ENCODE data around the gene NCAM2.

The NCAM2 gene

DNA sequence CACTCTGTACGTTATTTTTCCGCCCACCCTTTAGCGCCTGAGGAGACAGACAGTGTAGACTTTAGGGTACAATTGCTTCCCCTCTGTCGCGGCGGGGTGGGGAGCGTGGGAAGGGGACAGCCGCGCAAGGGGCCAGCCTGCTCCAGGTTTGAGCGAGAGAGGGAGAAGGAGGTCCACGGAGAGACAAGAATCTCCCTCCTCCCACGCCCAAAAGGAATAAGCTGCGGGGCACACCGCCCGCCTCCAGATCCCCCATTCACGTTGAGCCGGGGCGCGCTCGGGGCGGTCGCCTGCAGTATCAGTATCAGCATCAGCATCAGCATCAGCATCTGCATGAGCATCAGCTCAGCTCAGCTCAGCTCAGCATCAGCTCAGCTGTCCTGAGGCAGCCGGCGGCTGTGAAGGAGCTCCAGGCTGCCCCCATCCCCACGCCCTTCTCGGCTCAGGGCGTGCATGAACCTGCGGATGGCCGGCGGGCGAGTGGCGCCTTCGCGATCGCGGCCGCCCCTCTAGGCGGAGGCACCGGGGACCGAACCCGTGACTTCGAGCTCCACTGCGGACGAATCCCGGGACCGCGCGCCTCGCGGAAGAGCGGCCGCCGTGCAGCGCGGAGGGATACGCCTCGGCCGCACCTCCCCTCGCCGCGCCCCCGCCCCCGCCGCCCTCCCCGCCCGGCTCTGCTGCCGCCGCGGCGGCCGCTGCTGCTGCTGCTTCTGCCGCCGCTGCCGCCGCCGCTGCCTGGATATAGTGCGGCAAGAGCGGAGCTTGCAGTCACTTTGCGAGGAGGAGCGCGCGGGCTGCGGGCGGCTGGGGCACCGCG is at the start of gene NCAM2:
TSS of gene NCAM2 (plus strand) at position 774 of the 820 bp plus-strand sequence.
- peak; percentile 42 for DNase-seq

DNA sequence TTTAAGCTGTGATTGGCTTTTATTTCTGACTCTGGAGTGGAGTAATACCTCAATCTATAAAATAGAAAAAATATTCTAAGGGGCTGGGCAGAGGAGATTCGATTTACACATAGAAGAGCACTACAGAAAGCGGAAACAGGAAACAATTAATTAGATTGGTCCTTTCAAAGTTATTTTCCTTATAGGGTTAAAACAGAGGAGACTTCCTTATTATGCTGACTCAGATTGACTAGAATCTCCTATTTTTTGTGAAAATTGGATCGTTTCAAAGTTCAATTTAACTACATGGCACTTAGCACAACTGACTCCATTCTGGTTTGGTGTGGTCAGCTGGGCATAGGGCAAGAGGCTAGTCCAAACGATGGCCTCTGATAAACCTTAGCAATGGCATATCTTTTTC is 48.3 kb upstream of the NCAM2 start:
- DNase-seq, result no peak

DNA sequence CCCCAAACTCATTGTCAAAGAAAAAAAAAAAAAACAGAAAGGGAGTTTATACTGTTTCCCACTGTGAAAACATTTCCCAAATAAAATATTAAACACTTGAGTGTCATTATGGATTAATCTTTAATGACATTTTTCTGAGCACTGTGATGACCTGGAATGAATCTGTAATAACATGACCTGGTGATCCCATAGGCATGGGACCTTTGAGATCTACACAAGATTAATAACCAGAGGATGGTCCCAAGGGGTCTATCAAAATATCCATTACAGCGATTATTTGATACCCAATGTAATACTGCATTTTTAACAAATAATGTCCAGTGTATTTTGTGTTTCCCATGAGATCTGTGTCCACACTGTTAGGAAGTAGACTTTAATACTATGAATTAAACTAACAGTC is 32.4 kb upstream of the NCAM2 start:
- DNase-seq, result no peak

DNA sequence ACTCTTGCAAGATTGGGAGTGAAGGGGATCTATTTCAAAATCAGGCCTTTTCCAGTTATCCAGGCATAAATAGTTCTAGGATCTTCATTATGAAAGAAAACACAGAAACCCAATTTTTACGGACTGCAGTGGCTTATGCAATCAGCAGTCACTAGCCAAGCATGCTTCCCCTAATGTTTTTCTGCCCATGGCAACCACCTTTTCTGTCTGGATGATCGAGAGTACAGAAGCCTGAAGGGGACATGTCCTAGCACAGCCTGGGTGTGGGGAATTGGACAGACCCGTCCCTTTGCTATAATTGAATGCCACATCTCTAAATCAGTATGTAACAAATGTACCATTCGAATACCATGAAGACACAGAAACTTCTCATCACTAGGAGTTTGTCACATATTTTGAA is 29.8 kb upstream of the NCAM2 start:
- DNase-seq, result no peak

DNA sequence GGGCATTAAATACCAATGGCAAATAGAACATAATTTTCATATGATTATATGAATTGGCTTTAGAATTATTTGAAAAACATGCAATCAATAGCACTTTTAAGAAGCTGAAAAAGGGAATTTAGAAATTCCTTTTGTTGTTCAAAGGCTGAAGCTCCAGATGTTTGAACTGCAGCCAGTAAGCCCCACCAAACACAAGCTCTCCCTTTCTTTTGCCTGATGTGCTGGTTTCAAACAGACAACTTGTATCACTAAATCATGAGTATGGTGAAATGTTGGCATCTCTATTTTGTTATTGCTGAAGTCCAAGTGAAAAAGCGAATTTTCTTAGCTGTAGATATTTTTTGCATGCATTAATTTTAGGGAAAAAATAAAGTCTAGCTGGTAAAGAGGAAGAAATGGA is 27.5 kb upstream of the NCAM2 start:
- no peak for DNase-seq

DNA sequence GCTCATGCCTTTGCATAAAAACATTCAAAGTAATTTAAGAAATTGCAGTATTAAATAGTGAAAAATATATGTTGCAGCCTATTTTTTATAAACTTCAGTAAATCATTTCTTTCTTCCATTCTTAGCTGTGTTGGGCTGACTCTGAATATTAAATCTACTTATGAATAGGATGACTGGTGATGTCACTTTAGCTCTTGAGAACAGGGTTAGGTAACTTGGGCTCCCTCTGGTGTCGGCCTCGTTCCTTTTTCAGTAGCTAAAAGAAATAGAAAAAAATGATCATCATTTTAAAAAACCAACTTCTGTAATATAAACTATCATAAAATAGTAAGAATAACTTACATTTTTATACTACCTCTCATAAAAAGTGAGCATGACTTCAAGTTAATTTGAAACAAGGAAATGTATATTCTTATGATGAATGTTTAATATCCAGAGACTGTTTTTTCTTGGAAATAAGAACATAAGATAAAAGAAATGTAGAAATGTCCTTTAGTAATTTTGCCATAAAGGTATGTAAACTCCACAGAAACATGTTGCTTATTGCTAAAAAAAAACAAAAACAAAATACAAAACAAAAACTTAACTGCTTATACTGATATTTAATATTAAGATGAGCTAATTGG is 26.8 kb upstream of the NCAM2 start:
- DNase-seq, result no peak

DNA sequence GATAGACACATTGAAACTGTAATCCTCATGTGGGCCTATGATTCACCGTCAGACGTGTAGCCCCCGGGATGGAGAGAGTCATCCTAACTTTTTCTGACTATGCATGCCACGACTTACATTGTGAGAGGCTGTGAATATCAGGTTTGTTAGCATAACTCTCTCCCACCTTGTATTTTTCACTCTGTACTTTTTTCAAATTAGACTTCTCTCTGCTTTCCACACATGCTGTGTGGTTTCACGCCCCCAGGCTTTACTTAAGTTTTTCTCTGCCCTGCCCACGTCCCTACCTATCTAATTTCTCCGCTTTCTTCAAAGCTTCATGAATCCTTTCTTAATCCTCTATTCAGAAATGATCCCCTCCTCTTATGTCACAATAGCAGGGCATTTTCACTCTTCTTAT is 3.4 kb upstream of the NCAM2 start:
- DNase-seq, result no peak

DNA sequence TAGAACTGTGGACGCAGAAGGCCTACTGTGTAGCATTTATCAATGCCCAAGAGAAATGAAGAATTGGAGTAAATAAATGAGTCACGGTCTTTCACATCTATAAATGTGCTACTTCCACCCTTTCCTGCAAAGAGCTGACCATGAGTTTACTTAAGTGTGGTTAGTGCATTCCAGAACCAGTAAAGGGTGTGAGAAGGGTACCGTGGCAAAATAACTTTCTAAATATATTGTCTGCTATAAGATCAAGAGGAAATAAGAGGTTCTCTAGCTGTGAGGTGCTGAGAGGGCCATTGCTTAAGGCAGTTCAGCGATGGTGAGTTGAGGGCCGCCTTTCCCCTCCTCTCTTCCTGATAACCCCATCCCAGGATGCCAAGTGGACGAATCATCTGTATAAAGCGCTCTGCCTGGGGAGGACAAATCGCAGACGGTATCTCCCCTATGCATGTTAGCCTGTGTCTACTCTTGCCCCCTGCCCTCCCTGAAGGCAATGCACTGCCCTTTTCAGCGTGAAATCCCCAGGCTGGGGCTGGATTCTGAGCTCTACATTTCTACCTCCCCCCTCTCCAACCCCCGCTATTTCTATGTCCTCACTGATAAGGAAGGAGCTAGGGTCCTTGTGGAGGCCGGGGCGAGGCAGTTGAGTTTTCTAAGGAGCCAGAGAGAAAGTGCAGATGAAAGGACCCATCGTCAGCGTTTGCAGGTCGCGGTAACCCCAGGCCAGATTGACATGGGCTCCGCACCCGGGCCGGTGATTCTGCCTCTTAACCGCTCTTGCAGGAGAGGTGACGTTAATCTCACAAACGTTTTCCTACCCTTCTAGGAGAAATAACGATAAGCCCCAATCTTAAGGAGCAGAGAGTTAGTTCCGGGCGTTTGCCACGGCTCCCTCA is 1.5 kb upstream of the NCAM2 start:
- no peak for DNase-seq

DNA sequence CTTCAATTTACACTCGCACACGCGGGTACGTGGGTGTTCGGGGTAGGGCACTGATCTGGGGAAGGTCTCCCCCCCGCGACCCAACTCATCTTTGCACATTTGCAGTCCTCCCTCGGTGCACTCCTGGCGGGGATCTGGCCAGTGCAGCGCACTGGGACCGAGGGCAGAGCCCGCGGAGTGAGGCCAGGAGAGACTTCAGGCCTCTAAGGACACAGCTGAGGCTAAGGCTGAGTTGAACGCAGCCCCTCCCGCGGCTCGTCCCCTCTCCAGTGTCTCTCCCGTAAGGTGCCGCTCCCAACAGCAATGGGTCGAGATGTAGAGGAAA is 936 bp upstream of the NCAM2 start:
- DNase-seq, result no peak

DNA sequence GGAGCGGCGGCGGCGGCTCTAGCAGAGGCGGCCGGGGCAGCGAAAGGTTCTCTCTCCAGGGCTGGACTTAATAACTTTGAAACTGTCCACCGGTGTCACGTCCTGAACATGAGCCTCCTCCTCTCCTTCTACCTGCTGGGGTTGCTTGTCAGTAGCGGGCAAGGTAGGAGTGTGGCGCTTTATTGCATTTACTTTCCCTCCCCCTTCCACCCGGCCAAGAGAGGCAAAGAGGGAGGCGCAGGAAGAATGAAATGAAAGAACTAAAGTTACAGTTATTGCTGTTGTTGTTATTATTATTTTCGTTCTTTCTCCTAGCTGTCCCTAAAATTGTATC is 214 bp downstream of the NCAM2 start:
- DNase-seq, result no peak

DNA sequence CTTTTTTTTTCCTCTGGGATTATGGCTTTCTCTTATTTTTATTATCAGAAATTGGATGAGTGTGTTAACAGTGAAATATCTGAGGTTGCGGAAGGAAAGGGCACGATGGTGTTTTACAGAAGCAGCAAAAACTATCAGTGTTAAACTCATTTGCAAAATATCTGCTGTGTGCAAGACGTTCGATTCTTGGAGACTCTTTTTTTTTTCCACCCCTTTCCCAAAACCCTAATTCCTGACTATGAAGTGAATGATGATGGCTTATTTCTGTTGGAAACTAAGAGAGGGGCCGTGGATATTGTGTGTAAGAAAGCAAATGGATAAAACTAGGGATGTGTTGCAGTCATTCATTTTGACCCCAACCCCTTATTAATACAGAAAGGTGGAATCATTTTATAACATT is 677 bp downstream of the NCAM2 start:
- DNase-seq, result no peak

DNA sequence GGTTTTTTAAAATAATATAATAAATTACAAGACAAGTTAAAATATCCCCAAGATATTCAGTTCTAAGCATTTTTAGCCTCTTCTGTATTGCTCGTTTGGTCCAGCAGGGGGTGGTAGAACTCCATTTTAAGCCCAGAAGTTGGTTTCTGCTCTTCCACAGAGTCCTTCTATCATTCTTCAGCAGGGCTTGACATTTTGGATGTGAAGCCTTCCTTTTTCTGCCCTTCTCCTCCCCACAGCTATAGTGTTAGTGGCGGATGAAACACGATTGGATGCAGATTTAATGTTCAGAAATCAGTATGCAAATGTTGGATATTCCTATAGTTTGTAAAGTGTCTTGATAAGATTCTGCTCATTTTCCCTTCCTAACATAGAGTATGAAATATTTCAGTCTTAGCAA is 1.4 kb downstream of the NCAM2 start:
- DNase-seq, result no peak

DNA sequence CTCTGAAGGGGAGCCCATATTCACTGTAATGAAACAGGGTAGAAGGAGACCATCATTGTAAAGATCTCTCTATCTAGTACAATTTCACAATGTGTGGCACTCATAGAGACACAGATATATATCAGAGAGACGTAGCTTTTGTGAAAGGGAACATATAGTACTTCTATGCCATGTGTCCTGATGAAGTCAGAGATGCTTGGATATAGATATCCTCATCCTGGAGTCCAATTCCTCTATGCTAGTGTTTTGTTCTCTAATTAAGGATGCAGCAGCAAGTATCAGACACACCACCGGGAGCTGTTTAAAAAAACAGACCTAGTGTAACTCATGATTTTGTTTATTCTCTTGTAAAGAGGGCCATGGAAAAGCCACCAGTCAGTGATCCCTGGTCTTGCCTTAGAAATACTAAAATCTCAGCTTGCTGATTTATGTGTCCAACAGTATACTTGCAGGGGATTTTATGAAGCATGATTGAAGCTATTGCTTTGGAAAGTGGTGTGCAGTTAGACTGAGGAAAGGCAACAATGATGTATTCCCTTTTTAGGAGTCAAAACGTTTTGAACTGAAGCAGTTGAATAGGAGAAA is 2.5 kb downstream of the NCAM2 start:
- DNase-seq, result no peak

DNA sequence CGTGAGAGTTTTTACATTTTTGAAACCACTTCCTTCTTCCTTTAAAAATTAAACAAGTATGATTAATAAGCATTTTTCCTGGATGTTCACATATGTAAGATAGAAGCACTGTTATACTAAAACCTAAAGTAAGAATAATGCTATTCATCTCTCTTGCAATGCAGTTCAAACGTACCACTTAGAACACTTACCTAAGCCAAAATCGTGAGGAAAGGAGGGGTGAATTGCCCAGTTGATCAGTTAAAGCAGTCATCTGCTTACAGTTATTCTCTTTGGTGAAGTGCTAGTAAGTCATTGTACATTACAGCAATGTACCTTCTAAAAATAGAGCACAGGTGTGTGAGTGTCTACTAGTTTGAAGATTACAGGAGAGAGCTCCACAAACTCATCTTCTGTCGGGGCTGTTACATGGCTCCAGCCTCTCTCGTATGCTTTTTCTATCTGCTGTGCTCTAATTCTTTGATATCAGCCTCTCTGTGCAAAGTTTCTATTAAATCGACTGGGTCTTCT is 3.4 kb downstream of the NCAM2 start:
- DNase-seq, result no peak

DNA sequence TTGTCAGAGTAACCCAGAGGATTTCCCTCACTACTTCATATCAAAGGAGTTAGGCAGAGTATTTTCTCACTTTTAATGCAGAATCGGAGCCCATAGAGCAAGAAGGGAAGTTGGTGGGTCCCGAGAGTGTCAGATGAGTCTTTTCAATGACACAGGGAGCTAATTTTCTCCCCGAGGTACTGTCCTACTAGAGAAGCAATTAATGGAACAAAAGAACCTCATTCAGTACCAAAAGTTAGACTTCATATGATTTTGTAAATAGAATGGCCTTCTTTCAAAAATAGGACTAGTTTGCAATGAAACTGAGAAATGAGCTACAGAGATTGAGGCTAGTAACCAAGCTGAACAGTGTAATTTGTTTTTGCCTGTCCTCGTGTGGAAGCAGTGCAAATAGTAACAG is 3.9 kb downstream of the NCAM2 start:
- DNase-seq, result no peak

DNA sequence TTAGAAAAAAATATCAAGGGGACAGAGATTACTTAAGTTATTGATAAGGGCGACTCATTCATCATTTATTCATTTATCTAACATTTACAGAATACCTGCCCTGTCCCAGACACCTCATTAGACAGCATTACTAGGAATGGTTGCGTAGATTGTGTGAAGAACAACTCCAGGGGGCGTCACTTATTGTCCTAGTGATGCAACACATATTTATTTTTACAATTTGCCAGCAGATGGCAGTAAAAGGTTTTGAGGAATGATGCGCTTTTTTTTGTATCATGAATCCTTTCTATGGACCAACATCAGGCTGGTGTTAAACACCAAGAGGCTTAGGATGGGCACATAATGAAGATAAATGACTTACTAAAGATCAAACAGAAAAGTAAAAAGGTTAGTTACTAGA is 5.5 kb downstream of the NCAM2 start:
- no peak for DNase-seq

DNA sequence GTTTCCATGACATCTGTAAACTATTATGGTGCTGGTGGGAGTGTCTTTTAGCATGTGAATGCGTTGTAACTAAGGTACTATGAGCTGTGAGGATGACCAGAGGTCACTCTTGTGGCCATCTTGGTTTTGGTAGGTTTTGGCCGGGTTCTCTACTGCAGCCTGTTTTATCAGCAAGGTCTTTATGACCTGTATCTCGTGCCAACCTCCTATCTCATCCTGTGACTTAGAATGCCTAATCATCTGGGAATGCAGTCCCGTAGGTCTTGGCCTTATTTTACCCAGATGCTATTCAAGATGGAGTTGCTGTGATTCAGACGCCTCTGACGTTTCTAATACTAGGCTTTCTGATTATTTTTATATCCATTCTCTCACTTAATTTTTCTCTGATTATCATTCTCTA is 9.4 kb downstream of the NCAM2 start:
- no peak for DNase-seq

DNA sequence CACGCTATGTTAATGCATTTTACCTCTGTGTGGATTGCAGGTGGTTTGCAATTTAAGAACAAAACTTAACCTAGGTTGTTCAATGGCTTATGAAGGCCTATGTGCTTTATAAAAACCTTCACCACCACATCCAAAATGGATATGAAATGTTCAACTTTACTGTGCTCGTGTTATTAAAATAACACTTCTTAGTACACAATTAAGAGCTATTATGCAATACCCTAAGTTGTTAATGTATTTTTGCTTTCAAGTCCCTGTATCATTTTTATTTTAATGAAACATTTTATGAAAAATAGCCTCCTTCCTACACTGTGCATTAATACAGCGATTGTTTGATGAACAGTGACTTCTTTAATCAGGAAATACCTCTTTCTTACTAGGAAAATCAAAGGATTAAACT is 12.0 kb downstream of the NCAM2 start:
- no peak for DNase-seq

DNA sequence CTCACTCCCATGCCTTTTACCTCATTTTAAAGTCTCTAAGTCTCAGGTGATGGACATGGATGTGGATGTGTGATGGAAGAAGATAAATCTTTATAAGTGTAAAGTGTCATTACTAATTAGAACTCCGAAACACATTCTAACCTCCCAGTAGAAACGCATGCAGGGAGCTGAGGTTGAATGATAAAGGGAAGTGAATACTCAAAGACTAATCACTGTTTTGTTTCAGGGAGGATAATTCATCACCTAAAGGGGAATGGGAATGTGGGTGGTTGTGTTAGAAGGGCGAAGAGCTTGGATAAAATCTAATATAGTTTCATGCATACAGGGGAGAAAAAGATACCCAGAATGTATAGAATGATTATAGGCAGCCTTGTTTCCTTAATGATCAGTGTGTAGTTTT is 12.5 kb downstream of the NCAM2 start:
- DNase-seq, result no peak

DNA sequence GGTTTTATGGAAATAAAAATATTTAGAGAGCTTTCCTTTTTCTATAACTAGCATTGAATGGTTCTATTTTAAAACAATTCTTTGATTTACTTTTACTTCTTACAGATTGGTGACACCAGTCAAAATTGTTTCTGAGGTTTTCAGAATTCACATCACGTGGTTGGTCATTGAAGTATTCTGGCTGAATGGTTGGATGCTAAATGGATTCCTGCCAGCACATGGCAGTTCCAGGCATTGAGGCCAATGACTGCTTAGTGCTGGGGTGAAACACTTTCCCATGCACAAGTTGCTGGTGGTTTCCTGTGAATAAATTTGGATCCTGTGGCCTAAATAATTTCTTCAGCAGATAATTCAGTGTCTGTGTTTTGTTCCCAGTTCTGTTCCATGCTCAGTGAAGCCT is 20.6 kb downstream of the NCAM2 start:
- DNase-seq, result no peak

DNA sequence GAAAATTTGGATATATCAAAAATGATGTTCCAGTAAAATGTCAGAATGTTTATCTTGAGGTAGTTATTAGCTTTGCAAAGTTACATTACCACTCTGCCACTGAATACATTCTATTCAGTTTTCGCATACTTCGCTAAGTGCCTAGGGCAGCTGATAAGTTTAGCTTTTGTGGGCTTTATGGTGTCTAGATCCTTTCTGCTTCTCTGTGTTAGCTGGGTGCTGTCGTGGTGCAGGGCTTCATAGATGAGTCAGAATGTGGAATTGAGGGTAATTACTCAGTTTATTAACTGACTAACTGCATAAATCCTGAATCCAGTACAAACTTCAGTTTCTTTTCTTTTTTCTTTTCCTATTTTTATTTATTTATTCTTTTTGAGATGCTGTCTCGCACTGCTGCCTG is 21.5 kb downstream of the NCAM2 start:
- DNase-seq, result no peak

DNA sequence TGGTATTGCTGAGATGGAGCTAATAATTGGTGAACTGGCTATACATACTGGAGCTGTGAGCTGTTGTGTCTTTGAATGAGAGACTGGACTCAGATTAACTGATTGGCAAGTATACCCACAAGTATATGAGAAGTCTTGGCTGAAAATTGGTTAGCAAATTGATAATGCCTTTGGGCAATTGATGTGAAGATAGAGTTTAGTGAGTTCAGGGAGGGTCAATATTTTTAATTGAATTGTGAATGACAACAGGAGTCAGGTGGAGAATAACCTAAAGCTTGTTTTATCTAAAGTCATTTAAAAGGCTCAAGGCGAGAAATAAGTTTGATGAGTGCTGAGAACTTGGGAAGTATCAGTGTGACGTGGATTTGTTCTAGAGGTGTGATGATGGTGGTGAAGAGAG is 27.5 kb downstream of the NCAM2 start:
- DNase-seq, result no peak

DNA sequence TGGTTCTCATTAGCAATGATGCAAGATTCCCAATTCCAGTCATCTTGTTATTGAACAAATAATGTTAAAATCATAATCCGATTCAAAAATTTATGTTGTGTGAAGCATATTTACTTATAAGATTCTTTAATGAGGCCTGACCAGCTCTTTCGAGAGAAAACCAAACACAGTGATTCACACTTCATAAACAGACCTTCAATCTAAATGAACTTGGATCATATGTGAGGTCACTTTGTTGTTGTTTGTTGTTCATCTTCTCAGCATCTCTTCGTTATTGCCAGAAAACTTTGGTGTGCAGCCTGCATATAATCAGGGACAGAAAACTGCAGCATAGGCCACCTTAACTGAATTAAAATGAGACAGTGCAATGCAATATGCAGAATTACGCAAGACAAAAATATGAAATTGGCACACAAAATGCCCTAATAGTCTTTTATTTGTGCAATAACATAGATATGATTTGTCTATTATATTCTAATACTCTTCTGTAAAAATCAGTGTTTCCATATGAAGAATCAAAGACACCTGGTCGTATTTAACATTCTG is 30.1 kb downstream of the NCAM2 start:
- no peak for DNase-seq

Data from activated effector memory CD4-positive, alpha-beta T cell treated with Interleukin-2 at 50 U/mL for 16 hours (primary cell).